Neutrophil (primary cell): ENCODE results near the gene PRDM16.

Experiments
- H3K27ac ChIP-seq: fragments of 200-600 bp; sonication (generic); 2 replicates; pipeline ENCODE4 v1.5.1; 2016; ENCODE audit warnings: mild to moderate bottlenecking, moderate library complexity
- H3K27me3 ChIP-seq: fragments of 200-600 bp; sonication (generic); 2 replicates; pipeline ENCODE4 v1.6.0; 2016; ENCODE audit warnings: mild to moderate bottlenecking
- H3K36me3 ChIP-seq: fragments of 200-600 bp; sonication (generic); 2 replicates; pipeline ENCODE4 v1.5.1; 2017
- H3K4me1 ChIP-seq, 2 experiments: fragments of 200-600 bp in 1 of 2; sonication (generic) in 1 of 2; 1 replicate in 1 of 2; 2 replicates in 1 of 2; pipeline versions ENCODE4 v1.5.1 to v1.6.1; 2013 to 2016; ENCODE audit warnings: low read depth in 1 of 2, low read length in 1 of 2, mild to moderate bottlenecking in 1 of 2, moderate library complexity in 1 of 2; ENCODE audit not compliant: control insufficient read depth in 1 of 2, insufficient read depth in 1 of 2
- H3K4me3 ChIP-seq, 2 experiments: fragments of 200-600 bp in 1 of 2; sonication (generic) in 1 of 2; 1 replicate in 1 of 2; 2 replicates in 1 of 2; pipeline ENCODE4 v1.5.1; 2013 to 2016; ENCODE audit warnings: low read depth in 1 of 2, low read length in 1 of 2, mild to moderate bottlenecking in 1 of 2, moderate library complexity in 1 of 2
- H3K9me3 ChIP-seq: fragments of 200-600 bp; sonication (generic); 2 replicates; pipeline ENCODE4 v1.5.1; 2016
- TF ChIP-seq, protein P1 (sequence below): fragments of 200-600 bp; sonication (generic); IDR thresholded peaks from 2 replicates; pipeline ENCODE4 v1.5.1; 2016; ENCODE audit warnings: antibody characterized with exemption

PRDM16 gene

DNA sequence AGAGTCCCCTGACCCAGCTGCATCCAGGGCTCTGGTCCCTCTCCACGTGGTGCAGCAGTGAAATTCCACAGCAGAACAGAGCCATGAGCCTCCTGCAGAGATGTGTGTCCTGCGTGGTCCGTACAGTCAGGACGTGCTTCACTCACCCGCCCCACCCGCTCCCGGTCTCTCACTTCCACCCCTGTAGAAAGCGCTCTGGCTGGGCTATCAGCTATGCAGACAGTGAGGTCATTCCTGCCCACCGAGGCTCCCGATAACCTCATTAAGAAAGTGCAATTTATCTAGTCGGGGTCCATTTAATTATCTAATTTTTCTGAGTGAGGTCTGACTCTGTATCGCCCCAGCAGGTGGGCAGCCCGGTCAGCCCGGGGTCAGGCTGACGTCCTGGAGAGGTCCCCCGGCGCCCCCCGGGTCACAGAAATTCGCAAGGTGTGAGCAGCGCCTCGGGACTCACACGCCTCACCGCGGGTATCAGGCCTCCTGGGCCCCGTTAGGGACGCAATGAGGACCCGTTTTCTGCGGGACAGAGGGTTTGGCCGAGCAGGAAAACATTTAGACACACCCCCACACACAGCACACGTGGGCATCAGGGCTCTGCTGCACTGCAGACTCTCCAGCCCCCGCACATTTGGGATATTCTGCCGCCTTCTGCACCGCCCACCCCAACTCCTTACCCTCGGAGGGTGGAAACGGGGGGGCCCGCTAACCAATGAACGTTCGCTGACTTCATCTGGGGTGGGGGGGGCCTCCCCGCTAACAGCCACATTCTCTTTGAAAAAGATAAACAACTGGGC, 76.7 kb downstream of the PRDM16 start:
- Histone ChIP-seq H3K27ac (no peak overlapping the region), H3K9me3 (no peaks in the 10 kb centered on the region), H3K36me3 (no peaks in the 10 kb centered on the region), H3K27me3 (no peaks in the 10 kb centered on the region), H3K4me3 (no peak overlapping the region), H3K4me1 (no peaks in the 10 kb centered on the region)
- TF ChIP-seq, protein P1, sequence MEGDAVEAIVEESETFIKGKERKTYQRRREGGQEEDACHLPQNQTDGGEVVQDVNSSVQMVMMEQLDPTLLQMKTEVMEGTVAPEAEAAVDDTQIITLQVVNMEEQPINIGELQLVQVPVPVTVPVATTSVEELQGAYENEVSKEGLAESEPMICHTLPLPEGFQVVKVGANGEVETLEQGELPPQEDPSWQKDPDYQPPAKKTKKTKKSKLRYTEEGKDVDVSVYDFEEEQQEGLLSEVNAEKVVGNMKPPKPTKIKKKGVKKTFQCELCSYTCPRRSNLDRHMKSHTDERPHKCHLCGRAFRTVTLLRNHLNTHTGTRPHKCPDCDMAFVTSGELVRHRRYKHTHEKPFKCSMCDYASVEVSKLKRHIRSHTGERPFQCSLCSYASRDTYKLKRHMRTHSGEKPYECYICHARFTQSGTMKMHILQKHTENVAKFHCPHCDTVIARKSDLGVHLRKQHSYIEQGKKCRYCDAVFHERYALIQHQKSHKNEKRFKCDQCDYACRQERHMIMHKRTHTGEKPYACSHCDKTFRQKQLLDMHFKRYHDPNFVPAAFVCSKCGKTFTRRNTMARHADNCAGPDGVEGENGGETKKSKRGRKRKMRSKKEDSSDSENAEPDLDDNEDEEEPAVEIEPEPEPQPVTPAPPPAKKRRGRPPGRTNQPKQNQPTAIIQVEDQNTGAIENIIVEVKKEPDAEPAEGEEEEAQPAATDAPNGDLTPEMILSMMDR, result no peak

DNA sequence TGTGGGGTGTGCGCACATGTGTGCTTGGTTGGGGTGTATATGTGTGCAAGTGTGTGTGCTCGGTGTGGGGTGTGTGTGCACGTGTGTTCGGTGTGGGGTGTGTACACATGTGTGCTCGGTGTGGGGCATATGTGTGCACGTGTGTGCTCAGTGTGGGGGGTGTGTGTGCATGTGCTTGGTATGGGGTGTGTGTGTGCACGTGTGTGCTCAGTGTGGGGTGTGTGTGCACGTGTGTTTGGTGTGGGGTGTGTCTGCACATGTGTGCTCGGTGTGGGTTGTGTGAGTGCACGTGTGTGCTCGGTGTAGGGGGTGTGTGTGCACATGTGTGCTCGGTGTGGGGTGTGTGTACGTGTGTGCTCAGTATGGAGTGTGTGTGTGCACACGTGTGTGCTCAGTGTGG, 77.5 kb downstream of the PRDM16 start:
- H3K27me3 ChIP-seq, result no peaks in the 10 kb centered on the region
- TF ChIP-seq, protein P1, result no peak
- no peaks in the 10 kb centered on the region for H3K9me3 ChIP-seq
- no peak overlapping the region for H3K4me3 ChIP-seq
- no peak overlapping the region for H3K27ac ChIP-seq
- no peaks in the 10 kb centered on the region for H3K4me1 ChIP-seq
- no peaks in the 10 kb centered on the region for H3K36me3 ChIP-seq

DNA sequence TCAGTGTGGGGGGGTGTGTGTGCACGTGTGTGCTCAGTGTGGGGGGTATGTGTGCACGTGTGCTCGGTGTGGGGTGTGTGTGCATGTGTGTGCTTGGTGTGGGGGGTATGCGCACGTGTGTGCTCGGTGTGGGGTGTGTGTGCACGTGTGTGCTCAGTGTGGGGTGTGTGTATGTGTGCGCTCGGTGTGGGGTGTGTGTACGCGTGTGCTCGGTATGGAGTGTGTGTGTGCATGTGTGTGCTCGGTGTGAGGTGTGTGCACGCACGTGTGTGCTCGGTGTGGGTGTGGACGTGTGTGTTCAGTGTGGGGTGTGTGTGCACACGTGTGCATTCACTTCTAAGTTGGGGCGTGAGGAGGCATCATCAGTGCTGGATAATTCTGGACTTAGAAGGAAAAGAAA, 77.9 kb downstream of the PRDM16 start:
- no peaks in the 10 kb centered on the region for H3K9me3 ChIP-seq
- TF ChIP-seq, protein P1, result no peak
- no peaks in the 10 kb centered on the region for H3K4me1 ChIP-seq
- H3K4me3 ChIP-seq, result no peak overlapping the region
- H3K27me3 ChIP-seq, result no peaks in the 10 kb centered on the region
- no peaks in the 10 kb centered on the region for H3K36me3 ChIP-seq
- no peak overlapping the region for H3K27ac ChIP-seq

DNA sequence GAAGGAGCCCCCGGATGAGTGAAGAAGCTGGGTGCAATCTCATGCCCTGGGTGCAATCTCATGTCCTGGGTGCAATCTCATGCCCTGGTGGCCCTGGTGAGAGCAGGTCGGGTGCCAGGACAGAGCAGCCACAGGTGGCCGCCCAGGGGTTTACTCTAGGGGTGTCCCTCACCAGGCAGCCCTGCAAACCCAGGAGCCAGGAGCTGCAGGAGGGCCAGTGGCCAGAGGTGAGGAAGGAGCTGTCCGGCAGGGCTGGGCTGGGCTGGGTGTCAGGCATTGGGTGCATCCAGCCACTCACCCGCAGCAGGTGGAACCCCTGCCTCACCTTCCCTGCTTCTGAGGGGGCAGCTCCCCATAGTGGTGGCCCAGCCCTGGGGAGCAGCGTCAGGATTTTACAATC, 79.2 kb downstream of the PRDM16 start:
- Histone ChIP-seq H3K4me3 (no peak overlapping the region), H3K9me3 (no peaks in the 10 kb centered on the region), H3K27me3 (peaks cover 4% of the 10 kb centered on the region), H3K27ac (no peak overlapping the region), H3K36me3 (no peaks in the 10 kb centered on the region), H3K4me1 (no peaks in the 10 kb centered on the region)
- TF ChIP-seq, protein P1, result no peak

DNA sequence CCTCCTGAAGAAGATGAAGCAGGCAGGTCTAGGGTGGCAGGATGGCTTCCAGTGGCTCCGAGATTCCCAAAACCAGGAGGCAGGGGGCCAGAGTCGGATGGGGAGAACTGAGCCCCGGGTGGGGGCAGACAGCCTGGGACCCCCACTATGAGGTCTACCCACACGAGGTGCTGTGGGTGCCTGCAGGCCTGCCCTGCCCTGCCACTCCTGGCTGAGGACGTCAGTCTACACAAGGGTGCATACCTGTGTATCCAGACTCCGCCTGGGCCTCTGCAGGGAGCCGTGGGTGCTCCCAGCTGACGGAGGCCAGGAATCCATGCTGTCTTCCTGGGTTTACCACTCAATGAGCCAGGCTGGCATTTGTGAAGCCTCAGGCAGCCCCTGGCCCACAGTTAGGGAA, 80.3 kb downstream of the PRDM16 start:
- no peak overlapping the region for H3K27ac ChIP-seq
- TF ChIP-seq, protein P1, result no peak
- no peaks in the 10 kb centered on the region for H3K36me3 ChIP-seq
- H3K4me1 ChIP-seq, result no peaks in the 10 kb centered on the region
- peaks cover 11% of the 10 kb centered on the region for H3K27me3 ChIP-seq
- H3K4me3 ChIP-seq, result no peak overlapping the region
- H3K9me3 ChIP-seq, result no peaks in the 10 kb centered on the region
